GM21737 (cell line): ENCODE measurements around the gene CCR5AS.

Experiments
- ATAC-seq: cut with Tn5 transposase; IDR thresholded peaks from one replicate; pipeline ENCODE4 v1.9.1; 2021; ENCODE audit warnings: mild to moderate bottlenecking, moderate library complexity; ENCODE audit not compliant: unreplicated experiment

Gene CCR5AS

GRCh38 chr3:46321461-46322104, 85.3 kb downstream of the CCR5AS start:
- no peak for ATAC-seq

GRCh38 chr3:46318207-46318927, 88.5 kb downstream of the CCR5AS start:
- ATAC-seq: no peak

GRCh38 chr3:46316206-46316605, 90.7 kb downstream of the CCR5AS start:
- ATAC-seq: no peak

GRCh38 chr3:46314517-46314916, 92.3 kb downstream of the CCR5AS start:
- no peak for ATAC-seq
